ENCODE measurements around the gene KLHL34.

KLHL34 gene

DNA sequence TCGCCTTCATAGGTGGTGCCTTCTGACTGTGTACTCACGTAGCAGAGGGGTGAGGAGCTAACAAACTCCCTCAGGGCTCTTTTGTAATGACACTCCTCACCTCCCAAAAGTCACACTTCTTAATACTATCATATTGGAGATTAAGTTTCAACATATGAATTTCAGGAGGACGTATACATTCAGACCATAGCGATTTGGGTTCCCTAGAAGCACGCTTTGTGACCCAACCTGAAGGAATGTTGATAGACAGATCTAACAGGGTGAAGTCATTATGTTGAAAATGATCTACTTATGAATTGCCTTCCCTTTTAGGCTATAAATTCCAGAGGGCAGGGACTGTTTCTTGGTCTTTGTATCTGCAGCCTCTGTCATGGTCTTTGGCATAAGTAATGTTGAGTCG, 3.2 kb upstream of the KLHL34 start:
- no peaks in the 10 kb centered on the region for H3F3A ChIP-seq (ENCODE audit: insufficient read depth, low read length)
- H3K27ac ChIP-seq (ENCODE audit: low read length) = no peak overlapping the region
- no peak overlapping the region for H3K4me2 ChIP-seq (ENCODE audit: low read depth, low read length)
- no peak overlapping the region for H3K9ac ChIP-seq (ENCODE audit: low read length)
- H3K9me2 ChIP-seq (replicated peaks; ENCODE audit: insufficient read depth, low read length) = no peaks in the 10 kb centered on the region
- DNase-seq = no peak
- no peaks in the 10 kb centered on the region for H3K4me1 ChIP-seq (ENCODE audit: low read length)
- H3K9me3 ChIP-seq (replicated peaks; ENCODE audit: insufficient read depth, low read length) = no peaks in the 10 kb centered on the region
- no peaks in the 10 kb centered on the region for H3K27me3 ChIP-seq (replicated peaks; ENCODE audit: insufficient read depth, low read length)
- H4K20me1 ChIP-seq (ENCODE audit: insufficient read depth, low read length) = no peaks in the 10 kb centered on the region
- H3K4me3 ChIP-seq (ENCODE audit: low read length) = no peak overlapping the region
- TF ChIP-seq CTCF (IDR thresholded peaks at IDR 0.05; ENCODE audit: low read length) = no peak
- TF ChIP-seq EZH2phosphoT487 (IDR thresholded peaks at IDR 0.05; ENCODE audit: low read length) = no peak
- no peak for TF ChIP-seq EZH2 (optimal IDR thresholded peaks at IDR 0.05; ENCODE audit: low read depth, low read length)
- H3K79me2 ChIP-seq (ENCODE audit: low read length) = no peaks in the 10 kb centered on the region
- H3K36me3 ChIP-seq (replicated peaks; ENCODE audit: insufficient read depth, low read length) = no peaks in the 10 kb centered on the region
- no peak overlapping the region for H2AFZ ChIP-seq (ENCODE audit: low read length)

DNA sequence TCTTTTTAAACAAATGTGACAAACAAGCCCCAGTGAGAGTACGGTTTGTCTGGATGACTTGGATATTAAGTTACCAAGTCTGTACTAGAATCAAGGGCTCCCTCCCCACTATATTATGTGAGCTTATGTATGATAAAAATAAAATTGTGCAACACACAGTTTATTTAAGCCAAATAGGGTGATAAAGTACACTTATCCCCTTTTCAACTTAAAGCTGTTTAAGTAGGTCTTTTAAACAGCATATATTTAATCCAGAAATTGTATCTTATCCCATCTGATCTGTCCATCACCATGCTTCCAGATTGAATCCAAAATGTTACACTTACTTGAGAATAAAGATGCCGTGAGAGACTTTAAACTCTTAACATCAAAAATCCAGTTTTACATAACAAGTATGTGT, 2.0 kb upstream of the KLHL34 start:
- Histone ChIP-seq H3K27ac (ENCODE audit: low read length) (no peak overlapping the region), H3K4me3 (ENCODE audit: low read length) (no peak overlapping the region), H3K9me3 (replicated peaks; ENCODE audit: insufficient read depth, low read length) (no peaks in the 10 kb centered on the region), H3K4me2 (ENCODE audit: low read depth, low read length) (no peak overlapping the region), H3F3A (ENCODE audit: insufficient read depth, low read length) (no peaks in the 10 kb centered on the region), H3K36me3 (replicated peaks; ENCODE audit: insufficient read depth, low read length) (no peaks in the 10 kb centered on the region), H3K9ac (ENCODE audit: low read length) (no peak overlapping the region), H3K79me2 (ENCODE audit: low read length) (no peaks in the 10 kb centered on the region), H3K9me2 (replicated peaks; ENCODE audit: insufficient read depth, low read length) (no peaks in the 10 kb centered on the region), H3K27me3 (replicated peaks; ENCODE audit: insufficient read depth, low read length) (no peaks in the 10 kb centered on the region), H2AFZ (ENCODE audit: low read length) (no peak overlapping the region), H3K4me1 (ENCODE audit: low read length) (no peaks in the 10 kb centered on the region), H4K20me1 (ENCODE audit: insufficient read depth, low read length) (no peaks in the 10 kb centered on the region)
- no peak for TF ChIP-seq EZH2phosphoT487 (IDR thresholded peaks at IDR 0.05; ENCODE audit: low read length)
- no peak for DNase-seq

GRCh38 chrX:21659320-21659719, 1.2 kb upstream of the KLHL34 start:
- Histone ChIP-seq H3K9me2 (replicated peaks; ENCODE audit: insufficient read depth, low read length) (no peaks in the 10 kb centered on the region), H3F3A (ENCODE audit: insufficient read depth, low read length) (no peaks in the 10 kb centered on the region), H3K4me3 (ENCODE audit: low read length) (no peak overlapping the region), H3K9me3 (replicated peaks; ENCODE audit: insufficient read depth, low read length) (no peaks in the 10 kb centered on the region), H3K79me2 (ENCODE audit: low read length) (no peaks in the 10 kb centered on the region), H3K27ac (ENCODE audit: low read length) (no peak overlapping the region), H2AFZ (ENCODE audit: low read length) (no peak overlapping the region), H3K27me3 (replicated peaks; ENCODE audit: insufficient read depth, low read length) (no peaks in the 10 kb centered on the region), H3K36me3 (replicated peaks; ENCODE audit: insufficient read depth, low read length) (no peaks in the 10 kb centered on the region), H3K9ac (ENCODE audit: low read length) (no peak overlapping the region), H3K4me2 (ENCODE audit: low read depth, low read length) (no peak overlapping the region), H4K20me1 (ENCODE audit: insufficient read depth, low read length) (no peaks in the 10 kb centered on the region), H3K4me1 (ENCODE audit: low read length) (no peaks in the 10 kb centered on the region)
- no peak for DNase-seq
- TF ChIP-seq CTCF (IDR thresholded peaks at IDR 0.05; ENCODE audit: low read length) = no peak

DNA sequence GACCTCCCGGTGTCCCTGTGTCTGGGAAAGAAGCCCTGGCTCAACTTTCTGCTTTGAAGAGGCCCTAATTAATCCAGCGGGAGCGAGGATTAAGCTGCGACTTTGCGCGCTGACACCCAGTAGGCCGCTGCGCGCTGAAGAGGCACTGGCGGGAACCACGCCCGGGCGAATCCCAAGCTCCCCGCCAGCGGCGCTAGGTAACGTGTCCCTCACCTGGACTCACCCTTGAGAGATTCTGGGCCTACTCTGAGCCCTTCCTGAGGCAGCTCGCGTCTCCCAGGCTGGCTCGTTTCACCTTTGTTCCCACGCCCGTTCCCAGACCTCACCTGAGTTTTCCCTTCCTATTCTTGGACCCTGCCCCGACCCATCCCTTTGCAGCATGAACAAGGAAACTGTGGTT, 616 bp upstream of the KLHL34 start:
- Histone ChIP-seq H3K4me1 (ENCODE audit: low read length) (no peaks in the 10 kb centered on the region), H3K9ac (ENCODE audit: low read length) (no peak overlapping the region), H3K36me3 (replicated peaks; ENCODE audit: insufficient read depth, low read length) (no peaks in the 10 kb centered on the region), H2AFZ (ENCODE audit: low read length) (no peak overlapping the region), H3K79me2 (ENCODE audit: low read length) (no peaks in the 10 kb centered on the region), H3K4me3 (ENCODE audit: low read length) (no peak overlapping the region), H3K9me2 (replicated peaks; ENCODE audit: insufficient read depth, low read length) (no peaks in the 10 kb centered on the region), H3K27ac (ENCODE audit: low read length) (no peak overlapping the region), H3F3A (ENCODE audit: insufficient read depth, low read length) (no peaks in the 10 kb centered on the region), H3K4me2 (ENCODE audit: low read depth, low read length) (no peak overlapping the region), H3K27me3 (replicated peaks; ENCODE audit: insufficient read depth, low read length) (no peaks in the 10 kb centered on the region), H3K9me3 (replicated peaks; ENCODE audit: insufficient read depth, low read length) (no peaks in the 10 kb centered on the region), H4K20me1 (ENCODE audit: insufficient read depth, low read length) (no peaks in the 10 kb centered on the region)
- DNase-seq = no peak
- TF ChIP-seq EZH2 (optimal IDR thresholded peaks at IDR 0.05; ENCODE audit: low read depth, low read length) (no peak), CTCF (IDR thresholded peaks at IDR 0.05; ENCODE audit: low read length) (no peak), EZH2phosphoT487 (IDR thresholded peaks at IDR 0.05; ENCODE audit: low read length) (no peak)

All from MM.1S (cell line).